Stimulated activated CD4-positive, alpha-beta T cell treated with anti-CD3 and anti-CD28 coated beads, TNF-alpha, amount 100 ng/mL, for 4 hours (primary cell): Measurements from ENCODE around the gene MEST.
"Not testable (repeated sequence)": the region's sequence is repeated elsewhere in the genome, so short reads cannot be mapped to it uniquely, and the experiment has no call there.

ENCODE experiments used
- DNase-seq, 3 experiments: peaks; one replicate each; pipeline ENCODE4 v3.0.0-alpha.2; 2020; ENCODE audit warnings: low read depth in 3 of 3

Gene MEST

GRCh38 chr7:130523519-130524125 is 31.7 kb downstream of the MEST start:
- not testable (repeated sequence) for DNase-seq

- no peak for DNase-seq
Observed at GRCh38 chr7:130524628-130525027, 32.7 kb downstream of the MEST start.

GRCh38 chr7:130527752-130528355 is 36.0 kb downstream of the MEST start:
- DNase-seq: not testable (repeated sequence)

GRCh38 chr7:130529417-130529816 is 37.5 kb downstream of the MEST start:
- no peak for DNase-seq

- DNase-seq: not testable (repeated sequence)
Observed at GRCh38 chr7:130537894-130538293, 46.0 kb downstream of the MEST start.

- not testable (repeated sequence) for DNase-seq
Observed at GRCh38 chr7:130541287-130541686, 49.4 kb downstream of the MEST start.

- DNase-seq: not testable (repeated sequence)
Observed at GRCh38 chr7:130542297-130542696, 50.4 kb downstream of the MEST start.

- no peak for DNase-seq
Observed at GRCh38 chr7:130543487-130544010, 51.7 kb downstream of the MEST start.

- no peak for DNase-seq
Observed at GRCh38 chr7:130544356-130544755, 52.5 kb downstream of the MEST start.

- DNase-seq: no peak
Observed at GRCh38 chr7:130553398-130554029, 61.6 kb downstream of the MEST start.

GRCh38 chr7:130554481-130554880 is 62.6 kb downstream of the MEST start:
- no peak for DNase-seq
